Peyer's patch (tissue), 4 donors: Measurements from ENCODE around the gene KCNAB1. TPM values are rescaled to one million over a fixed set of nuclear protein-coding genes. Genes with fewer than 3 reads are reported as not detected.

ENCODE experiments used
- DNase-seq, 3 donors: peaks; one replicate each; pipeline ENCODE4 v3.0.0-alpha.2; 2017 to 2019
- H3K27ac ChIP-seq, 4 donors: fragments of 200-600 bp; sonication (generic); one replicate each; pipeline ENCODE4 v1.5.1; 2016 to 2019
- H3K27me3 ChIP-seq, 2 donors: fragments of 200-600 bp; sonication (generic); one replicate each; pipeline ENCODE4 v1.5.1; 2019
- H3K36me3 ChIP-seq, 3 donors: fragments of 200-600 bp; sonication (generic); one replicate each; pipeline ENCODE4 v1.5.1; 2016 to 2019
- H3K4me1 ChIP-seq, 4 donors: fragments of 200-600 bp; sonication (generic); one replicate each; pipeline ENCODE4 v1.5.1; 2016 to 2019
- H3K4me3 ChIP-seq, 4 donors: fragments of 200-600 bp; sonication (generic); 1 replicate in 3 of 4; 2 replicates in 1 of 4; pipeline ENCODE4 v1.5.1; 2016 to 2019; ENCODE audit warnings: mild to moderate bottlenecking in 1 of 4
- H3K9me3 ChIP-seq, 4 donors: fragments of 200-600 bp; sonication (generic); one replicate each; pipeline ENCODE4 v1.5.1; 2016 to 2019; ENCODE audit warnings: mild to moderate bottlenecking in 1 of 4
- CTCF ChIP-seq, 6 experiments: fragments of 450-650 bp in 4 of 6; fragments of 200-600 bp in 2 of 6; sonication (generic) in 1 of 6; IDR thresholded peaks; one replicate each; pipeline ENCODE4 v1.5.1; 2017 to 2019; ENCODE audit warnings: antibody characterized with exemption in 6 of 6, mild to moderate bottlenecking in 3 of 6, moderate library complexity in 1 of 6
- POLR2A ChIP-seq, 2 donors: fragments of 450-650 bp; IDR thresholded peaks; one replicate each; pipeline ENCODE4 v1.5.1; 2017; ENCODE audit warnings: antibody characterized with exemption in 2 of 2, mild to moderate bottlenecking in 2 of 2, moderate library complexity in 2 of 2
- total RNA-seq, 4 donors: library from RNA; depleted of rRNA; stranded (reverse); fragments of >200 nt; gene quantifications; one replicate each; pipeline ENCODE4 v1.1.0, GENCODE V29; 2016

KCNAB1 gene
- total RNA-seq, 4 donors from 2014 or later, result 1.1 to 1.7 (median 1.6) TPM; not detected in 1

GRCh38 chr3:156285626-156286025, 165.2 kb downstream of the KCNAB1 start:
- no peak for TF ChIP-seq POLR2A (IDR thresholded peaks at IDR 0.05)
- no peak for TF ChIP-seq CTCF (IDR thresholded peaks at IDR 0.05)
- no peaks in the 10 kb centered on the region for H3K4me1 ChIP-seq
- DNase-seq, result no peak

GRCh38 chr3:156290924-156291271, 170.5 kb downstream of the KCNAB1 start:
- no peak for DNase-seq
- Histone ChIP-seq H3K36me3 (no peaks in the 10 kb centered on the region), H3K4me3 (peak overlapping the region in 1 of 4 donors; percentile 40), H3K4me1 (peaks cover 0 to 13% (median 0%) of the 10 kb centered on the region in 4 donors), H3K27ac (no peak overlapping the region), H3K9me3 (no peaks in the 10 kb centered on the region), H3K27me3 (peaks cover 0 to 9% of the 10 kb centered on the region in 2 donors)
- TF ChIP-seq POLR2A (IDR thresholded peaks at IDR 0.05) (no peak), CTCF (IDR thresholded peaks at IDR 0.05) (no peak)

More at GRCh38 chr3:156285626-156286025, 165.2 kb downstream of the KCNAB1 start:
- peaks cover 0 to under 1% of the 10 kb centered on the region in 2 donors for H3K27me3 ChIP-seq
- no peaks in the 10 kb centered on the region for H3K36me3 ChIP-seq
- H3K27ac ChIP-seq, result no peak overlapping the region
- no peak overlapping the region for H3K4me3 ChIP-seq
- no peaks in the 10 kb centered on the region for H3K9me3 ChIP-seq

- H3K27ac ChIP-seq, result no peak overlapping the region
- peaks cover 0 to 13% (median 0%) of the 10 kb centered on the region in 4 donors for H3K4me1 ChIP-seq
- H3K9me3 ChIP-seq, result no peaks in the 10 kb centered on the region
- DNase-seq, result no peak
- H3K36me3 ChIP-seq, result no peaks in the 10 kb centered on the region
- H3K4me3 ChIP-seq, result peak overlapping the region in 2 of 4 donors; percentile 32 to 40
- peaks cover 0 to 9% of the 10 kb centered on the region in 2 donors for H3K27me3 ChIP-seq
- no peak for TF ChIP-seq CTCF (IDR thresholded peaks at IDR 0.05)
- TF ChIP-seq POLR2A (IDR thresholded peaks at IDR 0.05), result no peak
These were observed 171.1 kb downstream of the KCNAB1 start for GRCh38 chr3:156291272-156292123.

GRCh38 chr3:156293566-156293965, 173.2 kb downstream of the KCNAB1 start:
- no peak for DNase-seq
- H3K27me3 ChIP-seq, result peaks cover 0 to 9% of the 10 kb centered on the region in 2 donors
- H3K36me3 ChIP-seq, result no peaks in the 10 kb centered on the region
- H3K4me1 ChIP-seq, result peaks cover 0 to 13% (median 0%) of the 10 kb centered on the region in 4 donors
- H3K9me3 ChIP-seq, result no peaks in the 10 kb centered on the region
- TF ChIP-seq CTCF (IDR thresholded peaks at IDR 0.05) (no peak), POLR2A (IDR thresholded peaks at IDR 0.05) (no peak)
- H3K27ac ChIP-seq, result no peak overlapping the region
- no peak overlapping the region for H3K4me3 ChIP-seq

- no peak for DNase-seq
- H3K36me3 ChIP-seq, result no peaks in the 10 kb centered on the region
- no peaks in the 10 kb centered on the region for H3K9me3 ChIP-seq
- no peak overlapping the region for H3K27ac ChIP-seq
- no peak overlapping the region for H3K4me3 ChIP-seq
- H3K27me3 ChIP-seq, result no peaks in the 10 kb centered on the region
- TF ChIP-seq POLR2A (IDR thresholded peaks at IDR 0.05) (no peak), CTCF (IDR thresholded peaks at IDR 0.05) (no peak)
- no peaks in the 10 kb centered on the region for H3K4me1 ChIP-seq
These were observed 177.2 kb downstream of the KCNAB1 start for GRCh38 chr3:156297582-156297981.
